Measurements from ENCODE around the gene RBMX.
A peak's percentile ranks its signal among the peaks of the same experiment; 100 is the strongest.
"Not testable (repeated sequence)": the region's sequence is repeated elsewhere in the genome, so short reads cannot be mapped to it uniquely, and the experiment has no call there.

Gene RBMX

GRCh38 chrX:136874114-136874513, 6.4 kb downstream of the RBMX start:
- not testable (repeated sequence) for DNase-seq

DNA sequence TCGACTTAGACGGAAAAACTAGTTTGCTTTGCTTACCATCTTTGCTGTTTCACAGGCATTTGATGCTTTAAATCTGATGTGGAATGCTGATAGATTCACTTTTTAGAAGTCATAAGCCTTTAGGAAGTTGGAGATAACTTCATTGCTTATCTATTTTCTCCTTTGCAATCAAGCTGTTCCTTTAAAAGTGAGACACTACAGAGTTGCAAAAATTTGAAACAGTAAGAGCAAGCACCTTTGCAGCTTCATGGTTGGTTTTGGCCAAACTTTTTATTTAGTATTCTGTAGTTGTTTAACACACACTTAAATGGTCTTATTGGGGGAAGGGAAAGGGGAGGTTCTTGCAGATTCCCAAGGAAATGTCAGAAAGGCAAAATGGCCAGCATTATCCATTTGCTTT, 7.3 kb downstream of the RBMX start:
- DNase-seq: not testable (repeated sequence)

DNA sequence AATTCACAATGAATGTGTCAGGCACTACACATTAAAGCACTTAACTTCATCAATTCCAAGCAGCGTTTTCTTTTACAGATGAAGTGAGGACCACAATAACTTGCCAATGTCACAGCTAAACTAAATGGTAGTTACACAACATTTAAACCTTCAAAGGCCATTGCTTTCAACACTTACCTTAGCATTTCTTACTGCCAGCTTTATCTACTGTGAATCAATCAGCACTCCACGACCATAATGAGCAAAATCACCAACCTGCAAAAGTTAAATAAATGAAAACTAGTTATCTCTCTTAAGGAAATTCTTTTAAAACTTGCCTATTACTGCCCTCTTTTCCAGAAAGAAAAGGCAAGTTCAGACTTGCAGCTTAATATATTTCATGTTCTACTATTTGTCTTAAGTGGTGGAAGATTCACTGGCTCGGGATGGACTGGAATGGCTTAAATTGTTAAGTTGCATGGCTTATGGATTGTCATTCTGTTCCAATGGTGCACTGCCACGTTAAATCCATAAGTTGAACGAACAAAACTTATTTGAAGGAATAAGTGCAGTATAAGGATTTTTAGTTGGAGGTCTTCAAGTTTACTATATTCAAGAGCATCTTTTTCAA, 8.3 kb downstream of the RBMX start:
- DNase-seq: no peak

GRCh38 chrX:136870064-136870463, 10.5 kb downstream of the RBMX start:
- DNase-seq: no peak

GRCh38 chrX:136868283-136869055, 12.1 kb downstream of the RBMX start:
- no peak for DNase-seq

- DNase-seq: no peak
Observed at GRCh38 chrX:136867518-136867917, 13.0 kb downstream of the RBMX start.

- no peak for DNase-seq
Observed at GRCh38 chrX:136867096-136867491, 13.4 kb downstream of the RBMX start.

- no peak for DNase-seq
Observed at GRCh38 chrX:136866337-136867095, 14.0 kb downstream of the RBMX start.

- DNase-seq: no peak
Observed at GRCh38 chrX:136865270-136866158, 15.0 kb downstream of the RBMX start.

DNA sequence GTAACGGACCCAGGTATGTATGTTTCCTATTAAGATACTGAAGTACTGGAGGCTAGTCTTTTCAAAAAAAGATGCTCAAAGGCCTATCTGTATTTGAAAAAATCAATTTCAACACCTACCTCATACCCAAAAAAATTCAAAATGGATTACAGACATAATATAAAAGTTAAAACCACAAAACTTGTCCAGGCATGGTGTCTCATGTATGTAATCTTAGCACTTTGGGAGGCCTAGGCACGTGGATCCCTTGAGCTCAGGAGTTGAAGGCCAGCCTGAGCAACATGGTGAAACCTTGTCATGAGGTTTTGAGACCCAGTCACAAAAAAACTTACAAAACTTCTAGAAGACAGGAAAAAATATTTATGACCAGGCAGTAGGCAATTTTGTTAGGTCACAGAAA, 16.7 kb downstream of the RBMX start:
- DNase-seq: no peak

- DNase-seq: no peak
Observed at GRCh38 chrX:136862546-136862945, 18.0 kb downstream of the RBMX start.

- DNase-seq: no peak
Observed at GRCh38 chrX:136861877-136862276, 18.6 kb downstream of the RBMX start.

DNA sequence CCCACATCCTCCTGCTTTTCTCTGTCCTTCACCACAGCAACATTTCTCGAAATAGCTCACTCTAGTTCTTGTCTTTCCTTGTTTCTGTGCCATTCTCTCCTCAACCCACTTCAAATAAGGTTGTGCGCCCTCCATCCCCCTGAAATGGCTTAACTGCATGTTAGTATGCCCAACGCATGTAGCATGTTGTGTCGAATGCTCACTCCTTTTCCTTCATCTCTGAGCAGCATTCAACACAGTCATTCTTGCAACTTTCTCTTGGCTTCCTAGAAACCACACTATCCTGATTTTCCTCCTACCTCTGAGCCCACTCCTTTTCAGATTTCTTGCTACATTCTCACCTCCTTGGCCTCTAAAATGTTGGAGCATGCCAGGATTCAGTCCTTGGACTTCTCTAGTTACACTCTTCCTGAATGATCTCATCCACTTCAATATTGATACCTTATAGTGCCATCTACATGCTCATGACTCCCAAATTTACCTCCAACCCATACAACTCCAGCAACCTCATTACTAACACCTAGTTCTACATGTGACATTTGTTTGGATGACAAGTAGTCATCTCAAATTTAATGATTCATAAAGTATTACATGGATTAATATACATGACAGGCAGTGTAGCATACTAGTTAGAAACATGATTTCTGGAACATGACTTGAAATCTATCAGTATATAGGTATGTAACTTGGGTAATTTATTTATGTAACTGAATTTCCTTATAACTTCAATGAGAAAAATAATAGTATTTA, 22.3 kb downstream of the RBMX start:
- no peak for DNase-seq

DNA sequence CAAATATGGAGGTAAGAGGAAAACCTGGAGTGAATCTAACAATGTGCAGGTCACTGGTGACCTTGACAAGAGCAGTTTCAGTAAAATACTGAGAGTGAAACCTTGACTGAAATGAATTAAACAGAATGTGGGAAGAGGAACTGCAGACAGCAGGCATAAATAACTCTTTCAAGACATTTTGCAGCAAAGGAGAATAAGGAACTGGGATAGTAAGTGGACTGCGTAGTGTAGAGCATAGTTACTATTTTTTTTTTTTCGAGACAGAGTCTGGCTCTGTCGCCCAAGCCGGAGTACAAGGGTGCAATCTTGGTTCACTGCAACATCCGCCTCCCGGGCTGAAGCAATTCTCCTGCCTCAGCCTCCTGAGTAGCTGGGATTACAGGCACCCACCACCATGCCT, 24.0 kb downstream of the RBMX start:
- DNase-seq: peak; percentile 10

- no peak for DNase-seq
Observed at GRCh38 chrX:136856050-136856449, 24.5 kb downstream of the RBMX start.

GRCh38 chrX:136851526-136851925, 29.0 kb downstream of the RBMX start:
- DNase-seq: no peak

DNA sequence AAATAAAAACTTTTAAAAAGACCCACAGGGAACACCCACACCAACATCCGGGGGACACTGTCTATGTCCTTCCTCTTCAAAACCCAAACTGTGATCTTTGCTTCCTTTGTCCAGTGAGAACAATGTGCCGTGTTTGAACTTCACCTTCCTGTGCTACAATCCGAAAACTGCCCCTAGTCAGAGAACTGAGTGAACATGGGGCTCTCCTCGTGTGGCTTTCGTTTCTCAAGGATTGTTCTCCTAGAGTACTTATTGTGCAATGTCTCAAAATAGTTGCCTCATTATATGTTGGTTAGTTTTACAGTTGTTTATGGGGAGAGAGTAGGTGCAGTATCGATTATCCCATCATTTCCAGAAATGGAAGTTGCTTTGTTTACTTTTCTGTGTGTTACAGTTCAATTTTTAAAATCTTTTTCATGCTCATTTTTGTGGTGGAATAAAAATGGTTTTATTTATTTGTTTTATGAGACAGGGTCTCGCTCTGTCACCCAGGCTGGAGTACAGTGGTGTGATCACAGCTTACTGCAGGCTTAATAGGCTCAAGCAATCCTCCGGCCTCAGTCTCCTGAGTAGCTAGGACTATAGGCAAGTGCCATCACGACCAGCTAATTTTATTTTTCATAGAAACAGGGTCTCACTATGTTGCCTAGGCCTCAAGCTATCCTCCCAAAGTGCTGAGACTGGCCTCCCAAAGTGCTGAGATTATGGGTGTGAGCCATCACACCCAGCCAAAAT, 29.9 kb downstream of the RBMX start:
- DNase-seq: no peak

DNA sequence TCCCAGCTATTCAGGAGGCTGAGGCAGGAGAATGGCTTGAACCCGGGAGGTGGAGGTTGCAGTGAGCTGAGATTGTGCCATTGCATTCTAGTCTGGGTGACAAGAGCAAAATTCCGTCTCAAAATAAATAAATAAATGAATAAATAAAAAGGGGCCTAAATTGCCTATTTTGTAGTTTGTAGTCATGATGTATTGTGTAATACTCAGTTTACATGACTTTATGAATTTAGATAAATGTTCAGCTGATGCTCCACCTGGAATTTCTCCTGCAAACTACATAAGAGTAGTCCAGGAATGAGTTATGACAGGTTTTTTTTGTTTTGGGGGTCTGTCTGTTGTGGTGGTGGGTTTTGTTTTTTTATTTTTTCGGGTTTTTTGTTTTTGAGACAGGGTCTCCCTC, 31.1 kb downstream of the RBMX start:
- DNase-seq: no peak

- no peak for DNase-seq
Observed at GRCh38 chrX:136847874-136848273, 32.7 kb downstream of the RBMX start.

DNA sequence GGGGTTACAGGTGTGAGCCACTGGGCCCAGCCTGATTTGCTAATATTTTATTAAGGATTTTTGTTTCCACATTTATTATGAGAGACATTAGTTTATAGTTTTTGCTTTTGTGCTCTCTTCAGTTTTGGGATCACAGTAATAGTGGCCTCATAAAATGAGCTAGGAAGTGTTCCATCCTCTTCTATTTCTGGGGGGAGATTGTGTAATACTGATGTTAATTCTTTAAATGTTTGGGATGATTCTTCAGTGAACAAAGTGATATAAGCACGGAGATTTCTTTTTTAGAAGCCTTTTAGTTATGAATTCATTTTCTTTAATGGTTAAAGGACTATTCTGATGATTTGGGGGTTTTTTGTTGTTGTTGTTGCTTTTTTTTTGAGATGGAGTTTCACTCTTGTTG, 41.3 kb downstream of the RBMX start:
- DNase-seq: no peak

- DNase-seq: no peak
Observed at GRCh38 chrX:136835761-136836160, 44.8 kb downstream of the RBMX start.

GRCh38 chrX:136829413-136829812, 51.1 kb downstream of the RBMX start:
- no peak for DNase-seq

Measured in RPMI8226 (cell line).